H1 (cell line): ENCODE measurements around the gene SLC52A3. TPM values are rescaled to one million over a fixed set of nuclear protein-coding genes. Genes with fewer than 3 reads are reported as not detected.

Experiments used
- CTCF ChIA-PET: fragments of 300-600 bp; sonication (Branson Sonifier 250); formaldehyde crosslinking; loops from one replicate; lab custom pipeline; 2021; ENCODE audit not compliant: partially characterized antibody; lab: Charles Lee
- POLR2A ChIA-PET: fragments of 300-600 bp; sonication (Branson Sonifier 250); formaldehyde crosslinking; loops from one replicate; lab custom pipeline; 2021; ENCODE audit warnings: inconsistent platforms; ENCODE audit not compliant: partially characterized antibody; lab: Charles Lee
- DNase-seq, 2 experiments: peaks; one replicate each; pipeline versions ENCODE4 v3.0.0 to v3.0.0-alpha.2; 2010 to 2022; ENCODE audit warnings: low spot score in 2 of 2, low read depth in 1 of 2, mixed read lengths in 1 of 2
- FAIRE-seq: peaks from 2 replicates; lab custom pipeline; 2011; peaks lifted over from hg19 to GRCh38; lab: Jason Lieb, UNC
- H2AFZ ChIP-seq: 2 replicates; pipeline ENCODE4 v1.8.1; 2012; ENCODE audit warnings: low read length, inconsistent platforms
- H2AK5ac ChIP-seq: 2 replicates; pipeline ENCODE4 v1.6.1; 2013; ENCODE audit warnings: low read depth, low read length
- H2BK120ac ChIP-seq: replicated peaks from 2 replicates; pipeline ENCODE3; 2013; ENCODE audit warnings: low read depth, low read length, inconsistent platforms
- H2BK12ac ChIP-seq: 2 replicates; pipeline ENCODE4 v1.6.1; 2013; ENCODE audit warnings: low read depth, low read length
- H2BK15ac ChIP-seq: 2 replicates; pipeline ENCODE4 v1.6.1; 2013; ENCODE audit warnings: low read length
- H2BK20ac ChIP-seq: 2 replicates; pipeline ENCODE4 v1.6.1; 2013; ENCODE audit warnings: low read length
- H2BK5ac ChIP-seq: 2 replicates; pipeline ENCODE4 v1.6.1; 2013; ENCODE audit warnings: low read depth, low read length
- H3K14ac ChIP-seq: 2 replicates; pipeline ENCODE4 v1.6.1; 2013; ENCODE audit warnings: inconsistent platforms; ENCODE audit not compliant: insufficient read length
- H3K18ac ChIP-seq: 2 replicates; pipeline ENCODE4 v1.6.1; 2013; ENCODE audit warnings: low read length; ENCODE audit errors: extremely low read depth
- H3K23ac ChIP-seq: 2 replicates; pipeline ENCODE4 v1.6.1; 2013; ENCODE audit warnings: inconsistent platforms; ENCODE audit not compliant: insufficient read length
- H3K23me2 ChIP-seq: 2 replicates; pipeline ENCODE4 v1.6.1; 2013; ENCODE audit warnings: low read depth, low read length
- H3K27ac ChIP-seq: 2 replicates; pipeline ENCODE4 v1.6.1; 2011; ENCODE audit warnings: low read depth, low read length, inconsistent platforms
- H3K27me3 ChIP-seq, 4 experiments: replicated peaks in 1 of 4; 1 replicate in 1 of 4; 2 replicates in 3 of 4; pipeline versions ENCODE4 v1.6.1 to v1.8.1; 2011 to 2013; ENCODE audit warnings: low read length in 3 of 4, mild to moderate bottlenecking in 3 of 4, inconsistent platforms in 2 of 4, mixed read lengths in 2 of 4, moderate library complexity in 1 of 4; ENCODE audit not compliant: control insufficient read depth in 3 of 4, insufficient read depth in 3 of 4; ENCODE audit errors: extremely low read depth in 1 of 4
- H3K36me3 ChIP-seq, 4 experiments: 2 replicates each; pipeline versions ENCODE4 v1.6.1 to v1.8.1; 2011 to 2013; ENCODE audit warnings: mild to moderate bottlenecking in 4 of 4, low read length in 3 of 4, moderate library complexity in 2 of 4, control low read depth in 1 of 4, inconsistent platforms in 1 of 4; ENCODE audit not compliant: insufficient read depth in 4 of 4, control insufficient read depth in 2 of 4
- H3K4ac ChIP-seq: replicated peaks from 2 replicates; pipeline ENCODE3; 2013; ENCODE audit warnings: low read length, low read depth, mixed read lengths, inconsistent platforms; ENCODE audit not compliant: insufficient read length
- H3K4me1 ChIP-seq, 4 experiments: replicated peaks in 1 of 4; 1 replicate in 1 of 4; 2 replicates in 3 of 4; pipeline versions ENCODE4 v1.6.1 to v1.8.1; 2011 to 2013; ENCODE audit warnings: low read length in 3 of 4, inconsistent platforms in 2 of 4, mixed read lengths in 1 of 4; ENCODE audit not compliant: insufficient read depth in 4 of 4, control insufficient read depth in 3 of 4
- H3K4me2 ChIP-seq, 2 experiments: 2 replicates each; pipeline versions ENCODE4 v1.6.1 to v1.8.1; 2011 to 2013; ENCODE audit warnings: low read depth in 2 of 2, low read length in 2 of 2, control low read depth in 1 of 2, inconsistent platforms in 1 of 2, mild to moderate bottlenecking in 1 of 2; ENCODE audit not compliant: insufficient read depth in 1 of 2
- H3K4me3 ChIP-seq, 4 experiments: fragments of 200-600, 300-600 bp in 1 of 4; sonication (generic), shearing (Covaris generic), sonication (Bioruptor Twin) in 1 of 4; 2 replicates each; pipeline versions ENCODE4 v1.5.1 to v1.8.1; 2011 to 2016; ENCODE audit warnings: low read length in 4 of 4, low read depth in 3 of 4, control low read depth in 2 of 4, inconsistent platforms in 2 of 4, mild to moderate bottlenecking in 2 of 4, mixed read lengths in 1 of 4, moderate library complexity in 1 of 4; ENCODE audit not compliant: insufficient read depth in 2 of 4; ENCODE audit errors: extremely low read depth in 1 of 4
- H3K56ac ChIP-seq: replicated peaks from 2 replicates; pipeline ENCODE3; 2013; ENCODE audit warnings: low read depth, mild to moderate bottlenecking, mixed read lengths, low read length, inconsistent platforms; ENCODE audit not compliant: insufficient read length
- H3K79me1 ChIP-seq: 2 replicates; pipeline ENCODE4 v1.6.1; 2013; ENCODE audit warnings: low read depth, low read length, control low read depth
- H3K79me2 ChIP-seq, 2 experiments: 2 replicates each; pipeline versions ENCODE4 v1.6.1 to v1.8.1; 2012 to 2013; ENCODE audit warnings: low read length in 2 of 2, mild to moderate bottlenecking in 2 of 2, inconsistent platforms in 1 of 2; ENCODE audit not compliant: insufficient read depth in 2 of 2, control insufficient read depth in 1 of 2
- H3K9ac ChIP-seq, 4 experiments: replicated peaks in 1 of 4; 1 replicate in 1 of 4; 2 replicates in 3 of 4; pipeline versions ENCODE4 v1.6.1 to v1.8.1; 2011 to 2013; ENCODE audit warnings: low read depth in 3 of 4, low read length in 3 of 4, control low read depth in 2 of 4, mild to moderate bottlenecking in 2 of 4, moderate library complexity in 2 of 4, inconsistent platforms in 1 of 4; ENCODE audit errors: extremely low read depth in 1 of 4
- H3K9me3 ChIP-seq, 2 experiments: 2 replicates each; pipeline versions ENCODE4 v1.6.1 to v1.8.1; 2012 to 2013; ENCODE audit warnings: mild to moderate bottlenecking in 2 of 2, moderate library complexity in 2 of 2, control low read depth in 1 of 2, inconsistent platforms in 1 of 2, low read depth in 1 of 2, low read length in 1 of 2, mixed read lengths in 1 of 2; ENCODE audit not compliant: insufficient read depth in 2 of 2
- H4K20me1 ChIP-seq, 2 experiments: replicated peaks in 1 of 2; 2 replicates each; pipeline versions ENCODE3 to v1.8.1; 2011 to 2013; ENCODE audit warnings: inconsistent platforms in 2 of 2, low read length in 2 of 2, mild to moderate bottlenecking in 1 of 2; ENCODE audit not compliant: insufficient read depth in 2 of 2, control insufficient read depth in 1 of 2
- H4K5ac ChIP-seq: 2 replicates; pipeline ENCODE4 v1.6.1; 2013; ENCODE audit warnings: low read length, low read depth, mixed read lengths, inconsistent platforms; ENCODE audit not compliant: insufficient read length
- H4K8ac ChIP-seq: 2 replicates; pipeline ENCODE4 v1.8.0; 2013; ENCODE audit warnings: mild to moderate bottlenecking, moderate library complexity, low read length, inconsistent platforms; ENCODE audit not compliant: insufficient read depth; ENCODE audit errors: extremely low read depth
- H4K91ac ChIP-seq: replicated peaks from 2 replicates; pipeline ENCODE3; 2013; ENCODE audit warnings: low read length, mixed read lengths, inconsistent platforms; ENCODE audit not compliant: insufficient read length
- BACH1 ChIP-seq: IDR thresholded peaks from 2 replicates; pipeline ENCODE4 v1.6.1; 2012; ENCODE audit warnings: low read length, improper control_type of control experiment
- BCL11A ChIP-seq, 2 experiments: IDR thresholded peaks; one replicate each; pipeline ENCODE4 v1.6.1; 2011; ENCODE audit warnings: low read depth in 2 of 2, low read length in 2 of 2, mild to moderate bottlenecking in 2 of 2
- CTBP2 ChIP-seq: IDR thresholded peaks from 2 replicates; pipeline ENCODE4 v1.7.0; 2011; ENCODE audit warnings: borderline replicate concordance, mild to moderate bottlenecking, moderate library complexity, mixed read lengths, low read length; ENCODE audit not compliant: insufficient read depth, insufficient read length
- EGR1 ChIP-seq: IDR thresholded peaks from 2 replicates; pipeline ENCODE4 v1.6.1; 2011; ENCODE audit warnings: low read depth, low read length, borderline replicate concordance
- KDM1A ChIP-seq: fragments of 200-600, 300-600 bp; sonication (generic); IDR thresholded peaks from 2 replicates; pipeline ENCODE4 v1.7.1; 2016; ENCODE audit warnings: mild to moderate bottlenecking, low read length, borderline replicate concordance
- POLR2AphosphoS5 ChIP-seq: IDR thresholded peaks from 2 replicates; pipeline ENCODE4 v1.6.1; 2011; ENCODE audit warnings: low read depth, low read length
- TBP ChIP-seq: IDR thresholded peaks from 2 replicates; pipeline ENCODE4 v1.6.1; 2011; ENCODE audit warnings: low read depth, low read length, improper control_type of control experiment
- TEAD4 ChIP-seq: IDR thresholded peaks from 2 replicates; pipeline ENCODE4 v1.6.1; 2012; ENCODE audit warnings: low read depth, low read length, inconsistent platforms, mixed read lengths
- WGBS, 2 experiments: shearing (Covaris generic) in 1 of 2; methylation state at CpG; one replicate each; pipeline versions ENCODE4 v1.1.6 to v1.1.7; 2013 to 2015; ENCODE audit warnings: low lambda C conversion rate in 2 of 2, mixed read lengths in 2 of 2, inconsistent platforms in 1 of 2, low coverage in 1 of 2, missing lambda C conversion rate in 1 of 2; ENCODE audit not compliant: insufficient replicate concordance in 2 of 2, insufficient coverage in 1 of 2, insufficient read length in 1 of 2; ENCODE audit errors: extremely low coverage in 1 of 2, missing lambda C conversion rate in 1 of 2; 5-methylcytosine and 5-hydroxymethylcytosine counted together
- polyA plus RNA-seq, 7 experiments: library from polyadenylated mRNA; depleted of rRNA in 3 of 7; stranded (reverse) in 5 of 7; unstranded in 2 of 7; fragments of >200 nt in 5 of 7; fragments of 200-250 nt in 2 of 7; gene quantifications; 1 replicate in 5 of 7; 2 replicates in 1 of 7; 4 replicates in 1 of 7; pipeline versions ENCODE4 v1.2.1 to v1.2.3, GENCODE V29; 2011 to 2013; ENCODE audit warnings: missing spikeins in 2 of 7, mixed read lengths in 2 of 7
- total RNA-seq: library from RNA; stranded (reverse); fragmentation: NEBNext Ultra II Directional; extraction: Animal tissue kit (Norgen Biotek cat#: 25700); gene quantifications from 2 replicates; pipeline ENCODE4 v1.2.1, GENCODE V29; 2021
- TF ChIP-seq, protein P1 (sequence below): IDR thresholded peaks from 2 replicates; pipeline ENCODE4 v1.6.1; 2011; ENCODE audit warnings: low read depth, mild to moderate bottlenecking, low read length; ENCODE audit not compliant: insufficient read depth

SLC52A3 gene
- total and polyA plus RNA-seq, 2 of the 8 experiments (the other 6 are each of a cell fraction or from before 2014, with no cell fraction given), result 2.3 to 4.2 TPM

DNA sequence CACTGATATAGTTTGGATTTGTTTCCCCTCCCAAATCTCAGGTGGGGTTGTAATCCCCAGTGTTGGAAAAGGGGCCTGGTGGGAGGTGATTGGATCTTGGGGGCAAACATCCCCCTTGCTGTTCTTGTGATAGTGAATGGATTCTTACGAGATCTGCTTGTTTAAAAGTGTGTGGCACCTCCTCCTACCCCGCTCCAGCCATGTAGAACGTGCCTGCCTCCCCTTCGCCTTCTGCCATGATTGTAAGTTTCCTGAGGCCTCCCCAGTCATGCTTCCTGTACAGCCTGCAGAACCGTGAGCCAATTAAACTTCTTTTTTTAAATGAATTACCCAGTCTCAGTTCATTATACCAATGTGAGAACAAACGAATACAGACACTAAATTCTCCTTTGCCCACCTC, 26.7 kb downstream of the SLC52A3 start:
- WGBS, 2 experiments, result 89% methylated on average over 6 of the region's 6 CpGs; no CpG with 5 or more reads in 1 of the 2 experiments
- Histone ChIP-seq H2BK5ac (no peak overlapping the region), H3K4ac (no peak overlapping the region), H3K9me3 (peaks cover 7 to 12% of the 10 kb centered on the region in 2 experiments), H2BK15ac (no peak overlapping the region), H2BK120ac (no peak overlapping the region), H3K36me3 (no peaks in the 10 kb centered on the region), H3K23ac (no peak overlapping the region), H4K5ac (no peak overlapping the region), H2AK5ac (no peak overlapping the region), H3K4me3 (no peak overlapping the region), H3K79me2 (no peaks in the 10 kb centered on the region), H3K56ac (no peak overlapping the region), H4K91ac (no peak overlapping the region), H2AFZ (no peak overlapping the region), H3K4me2 (no peak overlapping the region), H3K14ac (no peak overlapping the region), H3K79me1 (no peaks in the 10 kb centered on the region), H2BK12ac (no peak overlapping the region), H4K8ac (no peak overlapping the region), H3K9ac (no peak overlapping the region), H3K27ac (no peak overlapping the region), H3K27me3 (0 out of 7 replicates have a peak, but pooled peaks cover 0 to 2% (median 0%) of the 10 kb centered on the region in 4 experiments), H3K4me1 (peaks cover 0 to 1% (median 0%) of the 10 kb centered on the region in 4 experiments; a peak in 1 of 7 replicates), H4K20me1 (no peaks in the 10 kb centered on the region), H3K23me2 (no peaks in the 10 kb centered on the region), H2BK20ac (no peak overlapping the region), H3K18ac (no peak overlapping the region)
- ChIA-PET CTCF (interaction anchor here (1.0 to 4.2 kb wide), 4 partner anchors 9 to 96 kb away, joined by 3 to 25 read pairs (median 4); partner anchors contain the start of gene SLC52A3), POLR2A (no interaction called here)
- DNase-seq, result no peak
- TF ChIP-seq TEAD4 (no peak), BCL11A (IDR thresholded peaks at IDR 0.05; ENCODE audit: low read depth in 2 of 2, low read length in 2 of 2) (no peak), CTBP2 (no peak), KDM1A (no peak), BACH1 (no peak), TBP (no peak), EGR1 (no peak), POLR2AphosphoS5 (no peak)
- TF ChIP-seq, protein P1, sequence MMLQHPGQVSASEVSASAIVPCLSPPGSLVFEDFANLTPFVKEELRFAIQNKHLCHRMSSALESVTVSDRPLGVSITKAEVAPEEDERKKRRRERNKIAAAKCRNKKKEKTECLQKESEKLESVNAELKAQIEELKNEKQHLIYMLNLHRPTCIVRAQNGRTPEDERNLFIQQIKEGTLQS, result no peak
- no peak for FAIRE-seq
